Skin of body (tissue), 2 donors: Measurements from ENCODE around the gene SIX5. TPM values are rescaled to one million over a fixed set of nuclear protein-coding genes. Genes with fewer than 3 reads are reported as not detected.

Experiments
- DNase-seq: peaks from one replicate; lab custom pipeline; 2025; lab: John Stamatoyannopoulos, UW
- total RNA-seq: library from RNA; depleted of rRNA; stranded (reverse); fragments of >200 nt; gene quantifications from one replicate; pipeline ENCODE4 v1.2.3, GENCODE V29; 2014

The SIX5 gene
- total RNA-seq, 1 donor from 2014 or later = 6.9 TPM

- no peak for DNase-seq
These were observed 8.4 kb upstream of the SIX5 start for GRCh38 chr19:45777395-45777961.

- no peak for DNase-seq
These were observed 5.7 kb upstream of the SIX5 start for GRCh38 chr19:45774765-45775164.

DNA sequence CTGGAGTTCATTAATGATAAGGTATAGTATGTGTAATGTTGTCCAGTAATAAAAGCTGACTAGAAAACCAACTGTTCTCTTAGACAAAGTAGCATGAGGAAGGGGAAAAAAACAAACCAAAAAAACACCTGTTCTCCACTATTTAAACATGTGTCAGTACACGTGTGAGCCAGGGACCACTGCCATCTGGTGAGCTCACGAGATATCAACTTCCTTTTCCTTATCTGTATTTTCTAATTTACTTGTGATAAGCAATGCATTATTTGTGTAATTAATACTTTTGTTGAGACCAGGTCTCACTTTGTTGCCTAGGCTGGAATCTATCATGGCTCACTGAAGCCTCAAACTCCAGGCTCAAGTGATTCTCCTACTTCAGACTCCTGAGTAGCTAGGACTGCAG lies 4.3 kb upstream of the SIX5 start:
- DNase-seq = no peak

DNA sequence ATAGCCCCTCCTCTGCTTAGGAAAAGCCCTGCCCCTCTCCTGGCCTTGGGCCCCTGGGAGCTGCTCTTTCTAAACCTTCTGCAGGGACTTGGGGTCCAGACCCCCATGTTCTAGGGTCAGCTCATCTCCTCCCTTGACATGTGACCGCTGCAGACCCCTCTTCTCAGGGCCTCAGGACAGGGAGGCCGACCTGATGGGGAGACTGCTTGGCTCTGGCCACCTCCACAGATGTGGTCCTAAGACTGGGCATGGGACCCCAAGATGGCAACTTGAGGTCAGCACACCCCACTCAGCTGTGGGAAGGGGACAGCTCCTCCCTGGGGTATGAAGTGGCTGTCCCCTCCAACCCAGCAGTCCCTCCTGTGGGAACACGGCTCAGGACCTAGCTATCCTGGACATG lies 3.9 kb upstream of the SIX5 start:
- DNase-seq = no peak

- DNase-seq = no peak
These were observed 3.2 kb upstream of the SIX5 start for GRCh38 chr19:45772130-45772840.

DNA sequence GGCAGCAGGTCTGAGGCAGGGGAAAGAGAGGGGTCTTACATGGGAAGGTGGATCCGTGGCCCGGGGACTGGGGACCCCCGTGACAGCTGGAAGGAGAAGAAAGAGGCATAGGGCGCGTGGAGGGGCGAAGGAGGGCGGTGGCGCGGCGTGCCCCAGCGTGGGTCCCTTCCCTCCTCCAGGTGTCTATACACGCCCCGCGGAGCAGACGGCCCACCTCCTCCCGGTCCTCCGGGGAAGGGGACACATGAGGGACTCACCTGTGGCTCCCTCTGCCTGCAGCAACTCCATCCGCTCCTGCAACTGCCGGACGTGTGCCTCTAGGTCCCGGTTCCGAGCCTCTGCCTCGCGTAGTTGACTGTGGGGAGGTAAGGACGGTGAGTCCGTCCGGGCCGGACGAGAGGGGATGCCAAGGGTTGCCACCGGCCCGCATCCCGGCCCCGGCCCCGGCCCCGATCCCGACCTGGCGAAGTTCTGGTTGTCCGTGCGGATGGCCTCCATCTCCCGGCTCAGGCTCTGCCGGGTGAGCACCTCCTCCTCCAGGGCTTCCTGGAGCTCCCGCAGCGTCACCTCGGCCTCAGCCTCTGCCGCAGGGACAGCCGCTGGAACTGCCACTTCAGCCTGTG lies 2.4 kb upstream of the SIX5 start:
- DNase-seq = no peak

DNA sequence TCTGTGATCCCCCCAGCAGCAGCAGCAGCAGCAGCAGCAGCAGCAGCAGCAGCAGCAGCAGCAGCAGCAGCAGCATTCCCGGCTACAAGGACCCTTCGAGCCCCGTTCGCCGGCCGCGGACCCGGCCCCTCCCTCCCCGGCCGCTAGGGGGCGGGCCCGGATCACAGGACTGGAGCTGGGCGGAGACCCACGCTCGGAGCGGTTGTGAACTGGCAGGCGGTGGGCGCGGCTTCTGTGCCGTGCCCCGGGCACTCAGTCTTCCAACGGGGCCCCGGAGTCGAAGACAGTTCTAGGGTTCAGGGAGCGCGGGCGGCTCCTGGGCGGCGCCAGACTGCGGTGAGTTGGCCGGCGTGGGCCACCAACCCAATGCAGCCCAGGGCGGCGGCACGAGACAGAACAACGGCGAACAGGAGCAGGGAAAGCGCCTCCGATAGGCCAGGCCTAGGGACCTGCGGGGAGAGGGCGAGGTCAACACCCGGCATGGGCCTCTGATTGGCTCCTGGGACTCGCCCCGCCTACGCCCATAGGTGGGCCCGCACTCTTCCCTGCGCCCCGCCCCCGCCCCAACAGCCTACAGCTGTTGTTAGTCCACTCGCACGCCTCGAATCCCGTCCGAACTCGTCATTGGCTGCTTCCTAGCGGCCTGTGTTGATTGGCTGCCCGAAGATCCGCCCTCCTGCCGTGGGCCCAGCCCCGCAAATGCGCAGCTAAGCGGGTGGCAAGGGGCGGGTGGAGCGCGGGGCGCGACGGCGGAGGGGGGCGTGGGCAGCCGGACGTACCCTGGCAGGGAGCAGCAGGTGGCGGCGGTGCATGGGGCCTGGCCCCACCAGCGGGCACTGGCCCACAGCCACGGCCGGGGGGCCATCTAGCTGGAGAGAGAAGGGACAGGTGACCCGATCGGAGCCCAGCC lies 1.4 kb upstream of the SIX5 start:
- peak; percentile 93 for DNase-seq

GRCh38 chr19:45769821-45770191 lies 754 bp upstream of the SIX5 start:
- DNase-seq = no peak

DNA sequence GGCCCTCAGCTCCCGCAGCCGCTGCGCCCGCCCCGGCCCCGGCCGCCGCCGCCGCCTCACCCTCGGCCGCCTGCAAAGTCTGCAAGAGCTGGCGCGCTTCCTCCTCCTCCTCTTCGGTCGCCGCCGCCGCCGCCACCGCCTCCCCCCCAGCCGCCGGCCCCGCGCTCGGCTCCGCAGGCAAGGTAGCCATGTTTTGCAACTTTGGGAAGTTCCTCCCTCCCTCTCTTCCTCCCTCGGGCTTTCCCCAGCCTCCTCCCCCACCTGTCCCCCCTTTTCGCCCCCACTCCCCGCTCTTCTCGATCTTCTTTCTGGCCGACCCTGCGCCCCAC lies 433 bp downstream of the SIX5 start:
- DNase-seq = no peak

DNA sequence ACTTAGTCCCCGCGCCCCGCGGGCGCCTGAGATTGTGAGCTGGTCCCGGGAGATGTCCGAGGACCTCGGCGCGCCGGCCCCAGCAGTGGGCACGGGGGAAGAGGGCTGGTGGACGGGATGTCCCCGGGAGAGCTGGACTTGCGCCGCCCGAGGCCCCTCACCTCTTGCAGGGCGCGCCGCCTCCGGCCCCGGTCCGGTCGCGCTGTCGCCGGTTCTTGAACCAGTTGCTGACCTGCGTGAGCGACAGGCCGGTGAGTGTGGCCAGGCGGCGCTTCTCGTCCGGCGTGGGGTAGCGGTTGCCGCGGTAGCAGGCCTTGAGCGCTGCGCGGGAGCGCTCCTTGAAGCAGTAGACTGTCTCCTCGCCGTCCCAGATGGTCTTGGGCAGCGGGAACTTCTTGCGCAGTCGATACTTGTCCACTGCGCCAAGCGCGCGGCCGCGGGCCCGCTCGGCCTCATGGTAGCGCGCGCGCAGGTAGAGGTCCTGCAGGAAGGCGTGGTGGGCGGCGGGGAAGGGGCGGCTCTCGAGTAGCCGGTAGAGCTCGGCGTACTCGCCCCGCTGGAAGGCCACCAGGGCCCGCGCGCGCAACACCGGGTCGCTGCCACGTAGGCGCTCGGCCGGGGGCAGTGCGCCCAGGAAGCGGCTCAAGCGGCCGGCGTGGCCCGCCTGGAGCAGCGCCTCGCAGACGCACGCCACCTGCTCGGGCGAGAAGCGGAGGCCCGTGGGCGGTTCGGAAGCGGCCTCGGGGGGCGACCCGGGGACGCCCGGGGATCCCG lies 984 bp downstream of the SIX5 start:
- peak; percentile 39 for DNase-seq

GRCh38 chr19:45767410-45767880 lies 1.6 kb downstream of the SIX5 start:
- peak; percentile 82 for DNase-seq

DNA sequence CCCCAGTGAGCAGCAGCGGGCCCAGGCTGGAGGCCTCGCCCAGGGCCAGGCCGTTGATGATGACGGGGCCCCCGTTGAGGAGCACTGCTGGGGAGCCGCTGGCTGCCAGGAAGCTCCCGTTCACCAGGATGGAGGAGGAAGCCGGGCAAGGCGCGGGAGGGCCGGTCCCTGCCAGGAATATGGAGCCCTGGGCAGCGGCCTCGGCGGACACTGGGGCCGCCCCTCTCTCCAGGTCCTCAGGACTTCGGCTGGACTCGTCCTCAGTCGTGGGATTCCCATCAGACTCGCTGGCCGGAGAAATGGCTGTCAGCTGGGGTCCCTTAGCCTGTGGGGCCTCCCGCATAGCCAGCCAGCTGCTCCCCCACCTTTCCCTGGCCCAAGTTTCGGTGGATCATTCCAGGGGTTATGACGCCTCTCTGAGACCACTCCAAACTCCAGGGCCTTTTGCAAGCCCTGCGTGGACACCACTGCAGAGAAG lies 2.1 kb downstream of the SIX5 start:
- no peak for DNase-seq

GRCh38 chr19:45766296-45766868 lies 2.7 kb downstream of the SIX5 start:
- no peak for DNase-seq

DNA sequence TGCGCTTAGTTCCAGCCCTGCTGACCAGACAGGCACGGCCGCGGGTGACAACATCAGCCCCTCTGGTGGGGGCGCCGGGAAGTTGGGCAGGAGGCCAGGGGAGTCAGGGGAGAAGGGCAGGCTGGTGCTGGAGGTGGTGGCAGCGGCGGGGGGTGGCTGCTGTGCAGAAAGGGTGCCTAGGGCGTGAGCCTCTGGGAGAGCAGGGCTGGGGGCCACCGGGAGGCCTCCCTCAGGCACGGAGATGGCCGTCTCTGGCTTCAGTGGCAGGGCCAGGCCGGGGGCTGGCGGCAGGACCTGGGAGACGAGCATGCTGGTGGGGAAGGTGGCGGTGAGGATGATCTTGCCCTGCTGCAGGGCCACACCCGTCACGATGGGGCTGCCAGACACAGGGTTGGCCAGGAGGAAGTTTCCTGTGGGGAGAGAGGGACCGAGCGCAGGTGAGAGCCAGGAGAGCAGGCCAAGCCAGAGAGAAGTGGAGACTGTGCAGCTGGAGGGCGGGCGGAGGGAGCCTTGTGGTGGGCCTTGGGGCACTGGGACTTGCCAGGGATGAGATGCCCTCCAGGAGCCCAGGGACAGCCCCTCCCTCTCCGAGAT lies 3.3 kb downstream of the SIX5 start:
- DNase-seq = no peak

DNA sequence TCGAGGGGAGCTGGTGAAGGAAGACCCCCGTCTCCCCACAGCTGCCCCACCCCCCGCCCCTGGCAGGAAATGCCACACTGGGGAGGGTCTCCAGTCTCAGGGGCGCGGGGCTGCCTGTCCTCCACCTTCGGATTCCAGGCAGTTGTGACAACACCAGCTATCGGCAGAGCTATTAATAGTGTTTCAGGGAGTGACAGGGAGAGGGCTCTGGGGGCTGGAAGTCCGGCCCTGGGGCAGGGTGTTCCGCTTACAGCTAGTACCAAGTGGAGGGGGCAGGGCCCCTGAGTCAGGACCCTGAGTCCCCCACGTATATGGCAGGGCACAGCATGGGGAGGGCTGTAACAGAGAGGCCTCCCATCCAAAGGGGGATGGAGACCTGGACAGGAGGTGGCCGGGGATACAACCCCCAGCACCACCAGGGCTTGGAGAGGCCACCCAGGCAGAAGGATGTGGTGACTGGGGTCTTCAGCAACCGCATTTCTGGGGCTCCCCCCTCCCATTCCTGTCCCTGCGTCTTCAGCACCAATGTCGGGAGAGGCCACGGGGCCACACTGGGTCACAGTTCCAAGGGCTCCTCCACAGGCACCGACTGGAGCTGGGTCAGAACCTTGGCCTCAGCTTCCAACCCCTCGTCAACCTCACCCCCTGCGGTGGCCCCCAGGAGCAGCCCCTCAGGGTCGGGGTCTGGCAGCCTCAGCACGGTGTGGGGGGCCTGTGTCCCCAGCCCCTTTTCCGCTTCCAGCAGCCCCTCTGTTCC lies 3.9 kb downstream of the SIX5 start:
- no peak for DNase-seq

DNA sequence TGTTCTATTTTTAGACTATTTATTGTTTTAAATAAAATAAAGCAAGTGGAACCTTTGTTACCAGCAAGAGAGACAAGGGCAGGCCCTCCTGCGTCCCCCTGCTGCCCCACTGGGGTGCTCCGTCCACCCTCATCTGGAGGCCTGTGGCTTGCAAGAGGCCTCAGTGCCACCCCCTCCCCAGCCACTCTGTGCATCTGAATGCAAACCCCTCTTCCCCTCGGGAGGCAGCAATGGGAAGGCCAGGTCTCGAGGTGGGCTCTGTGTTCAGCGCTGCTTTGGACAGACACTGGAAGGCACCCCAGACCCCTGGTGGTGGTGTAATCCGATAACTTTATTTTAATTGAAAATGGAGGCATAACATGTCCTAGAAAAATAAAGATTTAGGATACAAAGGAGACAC lies 4.6 kb downstream of the SIX5 start:
- DNase-seq = no peak

GRCh38 chr19:45763691-45764294 lies 5.3 kb downstream of the SIX5 start:
- DNase-seq = no peak

DNA sequence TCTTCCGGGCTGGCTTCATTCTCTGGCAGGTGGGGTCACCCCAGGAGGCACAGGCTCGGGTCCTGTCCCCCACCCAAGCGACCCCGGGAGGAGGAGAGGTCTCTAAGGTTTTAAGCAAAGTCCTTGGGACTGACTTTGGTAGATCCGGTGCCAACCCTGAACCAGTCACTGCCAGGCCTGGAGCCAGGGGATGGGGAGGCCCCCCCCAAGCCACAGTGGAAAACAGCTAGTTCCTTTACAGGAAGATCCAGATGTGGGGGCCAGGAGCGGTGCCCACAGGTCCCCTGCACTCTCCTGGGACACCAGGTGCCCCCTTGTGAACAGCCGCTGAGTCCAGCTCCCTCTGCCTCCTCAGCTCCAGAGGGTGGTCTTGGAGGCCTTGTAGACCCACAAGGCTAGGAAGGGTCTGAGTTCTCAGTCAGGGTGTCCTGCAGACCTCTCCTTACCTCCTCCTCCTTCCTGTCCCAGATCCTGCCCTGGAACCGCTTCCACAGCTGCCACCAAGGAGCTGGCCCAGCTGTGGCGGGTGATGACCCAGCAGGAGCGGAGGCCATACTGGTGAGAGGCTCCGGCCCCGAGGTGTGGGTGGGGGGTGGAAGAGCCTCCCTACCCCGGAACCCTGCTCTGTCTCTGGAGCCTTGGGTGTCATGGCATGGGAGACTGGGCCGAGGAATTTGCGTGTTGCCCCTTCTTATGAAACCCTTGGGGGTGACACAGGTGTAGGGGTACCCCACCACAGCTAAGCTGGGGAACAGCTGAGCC lies 6.0 kb downstream of the SIX5 start:
- DNase-seq = no peak
